ENCODE data around the gene MED12L.

The MED12L gene

GRCh38 chr3:151086484-151087456 is 1.3 kb downstream of the MED12L start:
- peak; percentile 93 for DNase-seq
- in situ Hi-C loops (cut with MboI; ENCODE audit: low pct_unique_long_range_greater_than_20kb, low sequenced_read_pairs), result no loop called here

GRCh38 chr3:151087648-151088047 is 2.2 kb downstream of the MED12L start:
- in situ Hi-C loops (cut with MboI; ENCODE audit: low pct_unique_long_range_greater_than_20kb, low sequenced_read_pairs), result no loop called here

GRCh38 chr3:151091685-151092345 is 6.4 kb downstream of the MED12L start:
- in situ Hi-C loops (cut with MboI; ENCODE audit: low pct_unique_long_range_greater_than_20kb, low sequenced_read_pairs), result no loop called here

More at GRCh38 chr3:151087648-151088047, 2.2 kb downstream of the MED12L start:
- no peak for DNase-seq

GRCh38 chr3:151093148-151093547 is 7.7 kb downstream of the MED12L start:
- DNase-seq, result no peak
- in situ Hi-C loops (cut with MboI; ENCODE audit: low pct_unique_long_range_greater_than_20kb, low sequenced_read_pairs), result no loop called here

More at GRCh38 chr3:151091685-151092345, 6.4 kb downstream of the MED12L start:
- DNase-seq, result peak; percentile 73

- in situ Hi-C loops (cut with MboI; ENCODE audit: low pct_unique_long_range_greater_than_20kb, low sequenced_read_pairs), result no loop called here
Observed at GRCh38 chr3:151093905-151094304, 8.4 kb downstream of the MED12L start.

DNA sequence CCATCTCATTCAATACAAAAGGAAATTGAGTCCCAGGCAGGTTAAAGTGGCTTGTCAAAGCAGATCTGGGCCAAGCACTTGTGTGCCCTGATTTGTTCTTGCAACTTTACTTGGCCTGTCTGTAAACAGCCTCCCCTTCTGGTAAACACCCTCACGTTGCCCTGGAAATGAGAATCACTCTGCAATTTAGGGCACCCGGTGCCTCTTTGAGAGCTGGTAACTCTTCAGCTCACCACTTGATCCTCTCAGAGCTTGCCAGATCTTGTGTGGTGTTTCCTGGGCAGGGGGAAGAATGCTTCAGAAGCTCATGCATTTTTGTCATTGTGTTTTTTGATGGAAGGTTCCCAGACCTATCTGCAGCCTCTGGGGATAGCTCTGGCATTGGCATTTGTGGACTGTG is 11.3 kb downstream of the MED12L start:
- in situ Hi-C loops (cut with MboI; ENCODE audit: low pct_unique_long_range_greater_than_20kb, low sequenced_read_pairs), result no loop called here
- DNase-seq, result no peak

More at GRCh38 chr3:151093905-151094304, 8.4 kb downstream of the MED12L start:
- peak; percentile 46 for DNase-seq

DNA sequence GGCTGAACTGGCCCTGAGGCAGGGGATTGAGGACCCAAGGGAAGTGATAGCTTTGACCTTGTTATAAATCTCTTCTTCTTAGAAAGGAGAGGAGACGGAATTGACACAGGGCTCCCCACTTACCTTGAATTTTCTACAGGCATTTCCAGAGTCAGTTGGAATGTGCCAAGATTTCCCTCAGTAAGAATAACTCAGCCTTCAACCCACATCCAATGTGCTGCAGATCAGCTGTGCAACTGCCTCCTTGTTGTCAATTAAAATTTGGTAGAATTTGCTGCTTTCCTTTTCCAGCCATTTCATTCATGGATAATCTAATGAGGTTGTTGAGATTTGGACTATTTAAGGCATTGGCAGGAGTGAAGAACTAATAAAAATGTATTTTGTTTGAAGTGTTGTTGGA is 14.6 kb downstream of the MED12L start:
- in situ Hi-C loops (cut with MboI; ENCODE audit: low pct_unique_long_range_greater_than_20kb, low sequenced_read_pairs), result no loop called here

DNA sequence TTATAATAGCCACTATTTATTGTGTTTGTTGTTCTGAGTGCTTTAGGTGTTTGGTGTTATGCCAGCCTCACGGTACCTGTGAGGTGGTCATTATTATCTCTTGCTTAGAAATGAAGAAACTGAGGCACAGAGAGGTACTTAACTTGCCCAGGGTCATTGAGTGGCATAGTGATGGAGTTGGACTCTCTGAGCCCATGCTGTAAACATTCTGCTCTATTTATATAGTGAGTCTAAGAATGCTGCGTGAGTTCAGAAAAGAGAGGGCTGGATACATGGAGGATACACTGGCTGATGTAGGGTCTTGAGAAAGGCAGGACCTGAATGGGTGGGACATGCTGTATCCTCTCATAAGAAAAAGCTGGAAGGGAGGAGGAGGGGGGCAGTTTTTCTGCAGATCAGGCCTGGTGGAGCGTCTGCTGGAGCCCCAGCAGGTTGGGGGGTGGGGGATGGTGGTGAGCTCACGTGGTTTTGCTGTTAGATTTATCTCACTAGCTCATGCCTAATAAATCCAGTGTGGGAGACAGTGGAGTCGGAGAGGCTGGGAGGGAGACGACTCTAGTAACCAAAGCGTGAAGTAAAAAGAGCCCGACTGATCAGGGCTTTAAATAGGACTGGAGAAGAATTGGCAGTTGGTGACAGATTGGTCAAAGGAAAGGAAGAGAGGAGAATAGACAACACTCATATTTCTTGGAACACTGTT is 16.0 kb downstream of the MED12L start:
- in situ Hi-C loops (cut with MboI; ENCODE audit: low pct_unique_long_range_greater_than_20kb, low sequenced_read_pairs), result no loop called here
- DNase-seq, result peak; percentile 24

More for the DNA sequence above, 14.6 kb downstream of the MED12L start:
- no peak for DNase-seq

GRCh38 chr3:151106311-151106710 is 20.8 kb downstream of the MED12L start:
- in situ Hi-C loops (cut with MboI; ENCODE audit: low pct_unique_long_range_greater_than_20kb, low sequenced_read_pairs), result no loop called here
- no peak for DNase-seq

- DNase-seq, result no peak
- in situ Hi-C loops (cut with MboI; ENCODE audit: low pct_unique_long_range_greater_than_20kb, low sequenced_read_pairs), result no loop called here
Observed at GRCh38 chr3:151107177-151107576, 21.7 kb downstream of the MED12L start.

DNA sequence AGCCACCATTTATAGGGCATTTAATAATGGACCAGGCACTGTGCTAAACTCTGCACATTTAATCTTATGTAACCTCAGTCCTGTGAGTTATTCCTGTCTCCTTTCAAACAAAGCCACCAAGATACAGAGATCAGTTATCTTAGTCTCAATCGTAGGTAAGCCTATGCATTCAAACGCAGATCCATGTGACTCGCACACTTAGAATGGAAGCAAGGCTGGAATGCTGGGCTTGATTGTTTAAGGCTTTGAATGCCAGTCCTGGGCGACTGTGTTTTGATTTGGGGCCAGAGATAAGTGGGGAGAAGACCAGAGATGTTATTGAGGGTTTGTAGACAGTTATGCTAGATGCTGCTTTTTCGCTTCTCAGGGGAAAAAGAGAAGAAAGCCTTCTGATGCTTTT is 22.2 kb downstream of the MED12L start:
- no peak for DNase-seq
- in situ Hi-C loops (cut with MboI; ENCODE audit: low pct_unique_long_range_greater_than_20kb, low sequenced_read_pairs), result no loop called here

DNA sequence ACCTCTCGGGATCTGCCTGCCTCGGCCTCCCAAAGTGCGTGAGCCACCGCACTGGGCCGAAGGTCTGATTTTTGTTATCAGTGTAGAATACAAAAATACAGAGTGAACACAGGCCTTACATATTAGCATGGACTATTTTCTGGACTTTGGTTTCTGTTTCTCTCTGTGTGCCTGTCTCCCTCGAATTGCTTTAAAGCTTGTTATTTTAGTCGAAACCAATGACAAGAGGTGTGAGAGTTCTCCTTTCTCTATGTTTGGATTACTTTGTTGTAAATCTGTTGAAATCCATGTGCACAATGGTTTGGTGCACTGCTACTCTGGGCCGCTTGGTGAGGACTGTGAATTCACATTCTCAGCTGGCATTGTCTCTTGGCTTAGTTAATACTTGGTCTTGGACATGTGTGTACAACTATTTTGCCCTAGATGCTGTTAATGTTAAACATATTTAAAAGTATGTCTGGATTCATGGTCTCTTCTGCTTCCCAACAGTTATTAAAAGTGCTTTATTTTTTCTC is 23.9 kb downstream of the MED12L start:
- in situ Hi-C loops (cut with MboI; ENCODE audit: low pct_unique_long_range_greater_than_20kb, low sequenced_read_pairs), result no loop called here
- DNase-seq, result no peak

DNA sequence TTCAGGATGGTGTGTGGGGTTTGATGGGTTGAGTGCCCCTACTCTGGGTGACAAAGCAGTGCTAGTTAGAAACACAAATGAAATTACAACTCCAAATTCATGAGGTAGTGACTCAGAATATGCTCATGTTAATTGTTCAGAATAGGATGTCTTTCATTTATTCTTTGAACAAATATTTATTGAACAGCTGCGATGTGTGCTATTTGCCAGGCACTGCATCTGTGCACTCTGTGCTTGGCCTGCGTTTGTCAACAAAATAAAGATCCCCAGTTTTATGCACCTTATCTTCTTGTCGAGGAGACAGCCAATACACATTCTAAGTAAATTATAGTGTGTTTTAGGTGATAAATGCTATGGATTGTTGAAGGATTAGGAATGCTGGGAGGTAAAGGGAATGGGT is 27.3 kb downstream of the MED12L start:
- in situ Hi-C loops (cut with MboI; ENCODE audit: low pct_unique_long_range_greater_than_20kb, low sequenced_read_pairs), result no loop called here
- no peak for DNase-seq

DNA sequence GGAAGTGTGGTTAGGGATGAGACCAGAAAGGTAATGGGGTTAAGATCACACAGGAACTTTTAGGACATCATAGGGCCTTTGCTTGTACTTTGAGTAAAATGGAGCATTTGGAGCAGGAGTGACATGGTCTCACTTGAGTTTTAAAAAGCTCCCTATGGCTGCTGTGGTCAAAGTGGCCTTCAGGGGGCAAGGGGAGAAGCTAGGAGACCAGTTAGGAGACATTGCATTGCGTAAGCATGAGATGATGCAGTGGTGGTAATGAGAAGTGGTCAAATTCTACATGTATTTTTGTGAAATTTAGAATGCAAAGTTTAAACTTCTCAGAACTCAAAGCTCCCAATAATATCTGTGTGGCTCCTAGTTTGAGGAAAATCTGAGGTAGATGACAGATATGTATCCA is 27.9 kb downstream of the MED12L start:
- in situ Hi-C loops (cut with MboI; ENCODE audit: low pct_unique_long_range_greater_than_20kb, low sequenced_read_pairs), result no loop called here
- no peak for DNase-seq

DNA sequence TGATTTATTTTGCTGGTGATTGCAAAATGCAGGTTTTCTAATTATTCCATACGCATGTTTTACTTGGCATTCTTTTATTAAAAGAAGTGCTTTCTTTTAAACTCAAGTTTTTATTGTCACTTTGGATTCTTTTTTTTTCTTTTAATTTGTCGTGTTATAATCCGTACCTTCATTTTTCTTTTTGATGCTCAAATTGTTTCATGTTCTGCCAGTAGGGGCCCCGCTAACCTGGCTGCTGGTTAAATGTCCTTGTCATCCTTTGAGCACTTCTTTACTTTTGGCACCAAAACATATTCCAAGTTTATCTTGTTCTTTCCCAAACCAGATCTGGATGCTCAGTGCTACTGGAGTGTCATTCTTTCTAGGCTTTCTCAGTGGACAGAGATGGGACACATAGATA is 31.6 kb downstream of the MED12L start:
- no peak for DNase-seq
- in situ Hi-C loops (cut with MboI; ENCODE audit: low pct_unique_long_range_greater_than_20kb, low sequenced_read_pairs), result no loop called here

GRCh38 chr3:151119188-151119587 is 33.7 kb downstream of the MED12L start:
- no peak for DNase-seq
- in situ Hi-C loops (cut with MboI; ENCODE audit: low pct_unique_long_range_greater_than_20kb, low sequenced_read_pairs), result no loop called here

- no peak for DNase-seq
- in situ Hi-C loops (cut with MboI; ENCODE audit: low pct_unique_long_range_greater_than_20kb, low sequenced_read_pairs), result no loop called here
Observed at GRCh38 chr3:151120409-151120808, 34.9 kb downstream of the MED12L start.

GRCh38 chr3:151121016-151121415 is 35.6 kb downstream of the MED12L start:
- in situ Hi-C loops (cut with MboI; ENCODE audit: low pct_unique_long_range_greater_than_20kb, low sequenced_read_pairs), result no loop called here
- DNase-seq, result no peak

DNA sequence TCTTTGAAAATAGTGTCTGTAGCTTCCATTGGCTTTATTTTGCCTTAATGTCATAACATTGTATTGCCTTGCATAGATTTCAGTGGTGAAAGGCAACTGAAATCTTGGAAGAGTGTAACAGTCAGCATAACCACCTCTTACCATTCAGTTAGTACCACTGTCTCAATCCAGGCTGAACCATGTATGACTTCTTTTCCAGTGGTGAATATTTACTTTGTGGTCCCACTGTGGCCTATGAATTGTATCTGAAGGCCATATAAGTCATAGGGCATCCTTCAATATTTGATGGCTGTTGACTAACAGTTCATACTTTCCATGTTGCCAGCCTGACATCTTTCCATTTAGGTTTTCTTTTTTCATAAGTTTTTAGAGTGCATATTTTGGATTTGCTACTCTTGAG is 38.4 kb downstream of the MED12L start:
- no peak for DNase-seq
- in situ Hi-C loops (cut with MboI; ENCODE audit: low pct_unique_long_range_greater_than_20kb, low sequenced_read_pairs), result no loop called here
